ENCODE measurements around the gene SMYD3. TPM values are rescaled to one million over a fixed set of nuclear protein-coding genes. Genes with fewer than 3 reads are reported as not detected.

Gene SMYD3
- total and polyA plus RNA-seq, 9 of the 15 experiments (the other 6 are each of a cell fraction or from before 2014, with no cell fraction given) = 128 to 440 (median 197) TPM

GRCh38 chr1:246066573-246066972 lies 440.5 kb downstream of the SMYD3 start:
- no TSS peak for BruUV-seq (replicated peaks)
- FAIRE-seq = no peak
- DNase-seq (ENCODE audit: extremely low read depth in 1 of 4, low spot score in 3 of 4) = no peak
- TF ChIP-seq FOSL1 (tag; conservative IDR thresholded peaks at IDR 0.05) = no peak
- TF ChIP-seq, protein P1, sequence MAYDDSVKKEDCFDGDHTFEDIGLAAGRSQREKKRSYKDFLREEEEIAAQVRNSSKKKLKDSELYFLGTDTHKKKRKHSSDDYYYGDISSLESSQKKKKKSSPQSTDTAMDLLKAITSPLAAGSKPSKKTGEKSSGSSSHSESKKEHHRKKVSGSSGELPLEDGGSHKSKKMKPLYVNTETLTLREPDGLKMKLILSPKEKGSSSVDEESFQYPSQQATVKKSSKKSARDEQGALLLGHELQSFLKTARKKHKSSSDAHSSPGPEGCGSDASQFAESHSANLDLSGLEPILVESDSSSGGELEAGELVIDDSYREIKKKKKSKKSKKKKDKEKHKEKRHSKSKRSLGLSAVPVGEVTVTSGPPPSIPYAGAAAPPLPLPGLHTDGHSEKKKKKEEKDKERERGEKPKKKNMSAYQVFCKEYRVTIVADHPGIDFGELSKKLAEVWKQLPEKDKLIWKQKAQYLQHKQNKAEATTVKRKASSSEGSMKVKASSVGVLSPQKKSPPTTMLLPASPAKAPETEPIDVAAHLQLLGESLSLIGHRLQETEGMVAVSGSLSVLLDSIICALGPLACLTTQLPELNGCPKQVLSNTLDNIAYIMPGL (CRISPR knock-in tag; IDR thresholded peaks at IDR 0.05) = no peak
- TF ChIP-seq BRD9 (IDR thresholded peaks at IDR 0.05; ENCODE audit: low read depth, partially characterized antibody) = no peak
- TF ChIP-seq NCOA6 (IDR thresholded peaks at IDR 0.05) = no peak
- TF ChIP-seq MYNN (IDR thresholded peaks at IDR 0.05) = no peak
- TF ChIP-seq MYNN (CRISPR knock-in tag; IDR thresholded peaks at IDR 0.05) = no peak
- no peak for TF ChIP-seq ZBTB9 (CRISPR knock-in tag; IDR thresholded peaks at IDR 0.05)
- TF ChIP-seq ZKSCAN3 (CRISPR knock-in tag; IDR thresholded peaks at IDR 0.05) = no peak
- ChIA-PET POLR2A (interaction anchor here (0.6 to 2.3 kb wide), 3 partner anchors 8 to 514 kb away, joined by 3 to 11 read pairs (median 5); no protein-coding TSS in a partner anchor), CTCF (ENCODE audit: low intra/inter-chr PET ratio) (no interaction called here)
- no peak overlapping the region for H2AFZ ChIP-seq (ENCODE audit: low read depth, low read length)
- no peaks in the 10 kb centered on the region for H3K9me1 ChIP-seq (ENCODE audit: control insufficient read depth, insufficient read depth, low read length)
- no peak overlapping the region for H3K4me3 ChIP-seq
- no peak overlapping the region for H3K9ac ChIP-seq (ENCODE audit: insufficient read depth in 1 of 2, low read depth in 2 of 2, low read length in 2 of 2)
- peaks cover 4 to 34% of the 10 kb centered on the region in 2 experiments; a peak in 4 of 5 replicates for H3K4me1 ChIP-seq (replicated peaks in 1 of 2; ENCODE audit: control insufficient read depth in 2 of 2, insufficient read depth in 2 of 2, low read length in 2 of 2)
- no peaks in the 10 kb centered on the region; the same call in 2 of the 3 replicates for H3K79me2 ChIP-seq (ENCODE audit: control insufficient read depth, insufficient read depth, low read length)
- no peaks in the 10 kb centered on the region; the same call in 2 of the 3 replicates for H3K36me3 ChIP-seq (ENCODE audit: control insufficient read depth, insufficient read depth, low read length)
- intact Hi-C loops (cut with micrococcal nuclease) (no loop called here), in situ Hi-C loops (cut with MboI) (no loop called here)
- no peaks in the 10 kb centered on the region for H4K20me1 ChIP-seq (replicated peaks; ENCODE audit: control insufficient read depth, insufficient read depth, low read length)
- ATAC-seq = no peak
- H3K9me3 ChIP-seq (replicated peaks; ENCODE audit: control insufficient read depth, insufficient read depth, low read depth, low read length) = no peaks in the 10 kb centered on the region
- no peak overlapping the region for H3K4me2 ChIP-seq (ENCODE audit: insufficient read depth, low read length)
- no peak overlapping the region for H3K27ac ChIP-seq (ENCODE audit: extremely low read depth, low read depth, low read length)
- 63% methylated on average over 3 of the region's 3 CpGs for WGBS (ENCODE audit: insufficient coverage, low coverage, missing lambda C conversion rate)
- H3K27me3 ChIP-seq (ENCODE audit: control insufficient read depth in 2 of 2, insufficient read depth in 2 of 2, low read length in 2 of 2) = no peaks in the 10 kb centered on the region

Measured in K562 (cell line).